Measurements from ENCODE around the gene SAMD4B. TPM values are rescaled to one million over a fixed set of nuclear protein-coding genes. Genes with fewer than 3 reads are reported as not detected.

Gene SAMD4B
- total RNA-seq, 1 experiment from 2014 or later = 164 TPM

- POLR2A ChIA-PET = no interaction called here
- no peak for DNase-seq (ENCODE audit: low spot score)
- Mint-ChIP-seq H3K27me3 (ENCODE audit: low read depth) (no peaks in the 10 kb centered on the region), H3K27ac (no peak overlapping the region), H3K4me1 (no peaks in the 10 kb centered on the region), H3K4me3 (no peak overlapping the region), H3K36me3 (peaks cover 75% of the 10 kb centered on the region), H3K9me3 (no peaks in the 10 kb centered on the region)
- CTCF ChIA-PET = interaction anchor here (0.5 kb wide), 1 partner anchor 852 kb away, joined by 3 read pairs; no protein-coding TSS in a partner anchor
- TF ChIP-seq FOXK1 (CRISPR knock-in tag; IDR thresholded peaks at IDR 0.05) (no peak), FOXP4 (CRISPR knock-in tag; IDR thresholded peaks at IDR 0.05) (no peak), ATF3 (CRISPR knock-in tag; conservative IDR thresholded peaks at IDR 0.05) (no peak), E2F5 (CRISPR knock-in tag; IDR thresholded peaks at IDR 0.05) (no peak), NFATC4 (CRISPR knock-in tag; IDR thresholded peaks at IDR 0.05) (no peak), HMGA2 (CRISPR knock-in tag; IDR thresholded peaks at IDR 0.05) (no peak), RELA (CRISPR knock-in tag; IDR thresholded peaks at IDR 0.05; ENCODE audit: borderline replicate concordance) (no peak), SOX15 (CRISPR knock-in tag; IDR thresholded peaks at IDR 0.05) (no peak), NFYB (CRISPR knock-in tag; conservative IDR thresholded peaks at IDR 0.05; ENCODE audit: low read depth) (no peak), ZNF121 (CRISPR knock-in tag; IDR thresholded peaks at IDR 0.05) (no peak), ZBTB21 (CRISPR knock-in tag; IDR thresholded peaks at IDR 0.05; ENCODE audit: borderline replicate concordance) (no peak), ELF4 (CRISPR knock-in tag; IDR thresholded peaks at IDR 0.05; ENCODE audit: low read depth) (no peak), STAT6 (CRISPR knock-in tag; conservative IDR thresholded peaks at IDR 0.05; ENCODE audit: low read depth) (no peak), SMAD4 (CRISPR knock-in tag; IDR thresholded peaks at IDR 0.05) (no peak), JAZF1 (CRISPR knock-in tag; IDR thresholded peaks at IDR 0.05) (no peak), USF1 (CRISPR knock-in tag; IDR thresholded peaks at IDR 0.05) (no peak), FOXP1 (CRISPR knock-in tag; IDR thresholded peaks at IDR 0.05; ENCODE audit: borderline replicate concordance) (no peak), ZNF416 (CRISPR knock-in tag; IDR thresholded peaks at IDR 0.05) (no peak), MLX (CRISPR knock-in tag; IDR thresholded peaks at IDR 0.05) (no peak), E2F4 (CRISPR knock-in tag; IDR thresholded peaks at IDR 0.05; ENCODE audit: borderline replicate concordance, low read depth) (no peak)
- no peak for ATAC-seq
Measured at GRCh38 chr19:39359026-39359425, 16.8 kb downstream of the SAMD4B start.

All from WTC11 (cell line).